ENCODE results near the gene RAB44. TPM values are rescaled to one million over a fixed set of nuclear protein-coding genes. Genes with fewer than 3 reads are reported as not detected.
A peak's percentile ranks its signal among the peaks of the same experiment; 100 is the strongest.

Gene RAB44
- total and polyA plus RNA-seq, 2 of the 13 experiments (the other 11 are each of a cell fraction or from before 2014, with no cell fraction given): not detected

GRCh38 chr6:36677059-36677749 lies 20.4 kb upstream of the RAB44 start:
- Histone ChIP-seq H3K36me3 (replicated peaks in 1 of 2; ENCODE audit: control insufficient read depth in 1 of 2, insufficient read depth in 2 of 2, low read length in 2 of 2) (peaks cover under 1 to 2% of the 10 kb centered on the region in 2 experiments; a peak in 1 of 5 replicates), H3K27ac (ENCODE audit: extremely low read length, insufficient read depth, low read length) (peak overlapping the region; percentile 92), H3K79me2 (ENCODE audit: insufficient read depth, low read length) (peaks cover 47% of the 10 kb centered on the region), H3K4me1 (ENCODE audit: insufficient read depth, low read length) (peaks cover 64% of the 10 kb centered on the region), H3K9me3 (ENCODE audit: low read length) (no peaks in the 10 kb centered on the region), H3K4me2 (ENCODE audit: low read depth, low read length) (peak overlapping the region; percentile 97), H4K20me1 (ENCODE audit: insufficient read depth, low read length) (peaks cover 37% of the 10 kb centered on the region), H2AFZ (ENCODE audit: low read length) (no peak overlapping the region), H3K4me3 (replicated peaks in 1 of 3; ENCODE audit: insufficient read depth in 1 of 3, low read depth in 2 of 3, low read length in 3 of 3) (peak overlapping the region; percentile 51 to 99 (median 64)), H3K27me3 (ENCODE audit: control insufficient read depth in 1 of 2, insufficient read depth in 2 of 2, low read length in 2 of 2) (peaks cover 0 to 6% of the 10 kb centered on the region in 2 experiments; a peak in 1 of 5 replicates), H3K9ac (ENCODE audit: insufficient read depth, low read depth, low read length) (peak overlapping the region; percentile 95)
- in situ Hi-C loops (cut with HindIII; ENCODE audit: extremely low pct_ligation_motif_present, low pct_unique_long_range_greater_than_20kb): no loop called here
- FAIRE-seq: no peak
- TSS peak; percentile 93 for BruUV-seq (replicated peaks)
- 14% methylated on average over 5 of the region's 7 CpGs for WGBS (ENCODE audit: low lambda C conversion rate)
- POLR2A ChIA-PET: interaction anchor here (1.8 to 6.8 kb wide), 12 partner anchors 10 to 406 kb away, joined by 3 to 383 read pairs (median 16); partner anchors contain the start of gene SRSF3
- CTCF ChIA-PET (ENCODE audit: low intra/inter-chr PET ratio, low total read pairs): no interaction called here
- ATAC-seq: 0 out of 3 replicates have a peak, but pooled peaks have one; percentile 6
- intact Hi-C loops (cut with micrococcal nuclease; ENCODE audit: unreplicated experiment): loop anchor here (2.0 to 10.0 kb wide), 2 partner anchors 34 to 208 kb away; partner anchors contain the start of gene C6orf89
- DNase-seq (ENCODE audit: low spot score): peak; percentile 31
- TF ChIP-seq ZNF83 (CRISPR knock-in tag; IDR thresholded peaks at IDR 0.05; ENCODE audit: borderline replicate concordance): peak; percentile 46; the same call in 1 of the 2 replicates
- peak; percentile 59; the same call in 1 of the 2 replicates for TF ChIP-seq ZBTB7B (CRISPR knock-in tag; IDR thresholded peaks at IDR 0.05)
- TF ChIP-seq GATA4 (IDR thresholded peaks at IDR 0.05; ENCODE audit: borderline replicate concordance, low read depth): no peak
- TF ChIP-seq BRD4 (CRISPR knock-in tag; IDR thresholded peaks at IDR 0.05): peak; percentile 62; the same call in 1 of the 2 replicates
- TF ChIP-seq POLR2A (IDR thresholded peaks at IDR 0.05; ENCODE audit: insufficient read depth in 1 of 2, low read depth in 2 of 2, low read length in 2 of 2): peak in 1 of 2 experiments; percentile 42; a peak in 2 of 4 replicates
- TF ChIP-seq KDM4B (CRISPR knock-in tag; IDR thresholded peaks at IDR 0.05): 0 out of 2 replicates have a peak, but pooled peaks have one; percentile 23
- 0 out of 2 replicates have a peak, but pooled peaks have one; percentile 64 for TF ChIP-seq ZNF30 (CRISPR knock-in tag; IDR thresholded peaks at IDR 0.05)
- TF ChIP-seq SAFB2 (CRISPR knock-in tag; IDR thresholded peaks at IDR 0.05; ENCODE audit: borderline replicate concordance, low read depth): 0 out of 2 replicates have a peak, but pooled peaks have one; percentile 38
- 0 out of 2 replicates have a peak, but pooled peaks have one; percentile 30 for TF ChIP-seq GTF3A (CRISPR knock-in tag; conservative IDR thresholded peaks at IDR 0.05)
- peak; percentile 22; the same call in 1 of the 2 replicates for TF ChIP-seq ZSCAN29 (CRISPR knock-in tag; conservative IDR thresholded peaks at IDR 0.05)
- TF ChIP-seq RFXANK (CRISPR knock-in tag; IDR thresholded peaks at IDR 0.05): no peak
- 0 out of 2 replicates have a peak, but pooled peaks have one; percentile 34 for TF ChIP-seq NFATC3 (CRISPR knock-in tag; IDR thresholded peaks at IDR 0.05)
- TF ChIP-seq NR0B2 (CRISPR knock-in tag; IDR thresholded peaks at IDR 0.05): peak; percentile 46; the same call in 1 of the 2 replicates
- 0 out of 2 replicates have a peak, but pooled peaks have one; percentile 13 for TF ChIP-seq STAG1 (CRISPR knock-in tag; IDR thresholded peaks at IDR 0.05)
- TF ChIP-seq TP53 (CRISPR knock-in tag; conservative IDR thresholded peaks at IDR 0.05): peak; percentile 93; the same call in 1 of the 2 replicates
- peak; percentile 48 for TF ChIP-seq ZNF768 (CRISPR knock-in tag; IDR thresholded peaks at IDR 0.05)
- 0 out of 2 replicates have a peak, but pooled peaks have one; percentile 27 for TF ChIP-seq ZNF383 (CRISPR knock-in tag; IDR thresholded peaks at IDR 0.05; ENCODE audit: borderline replicate concordance)
- no peak for TF ChIP-seq PLSCR1 (CRISPR knock-in tag; IDR thresholded peaks at IDR 0.05; ENCODE audit: borderline replicate concordance)
- peak; percentile 67 for TF ChIP-seq TGIF2 (CRISPR knock-in tag; IDR thresholded peaks at IDR 0.05)
- TF ChIP-seq IRF9 (CRISPR knock-in tag; IDR thresholded peaks at IDR 0.05; ENCODE audit: borderline replicate concordance): peak; percentile 35; the same call in 1 of the 2 replicates
